Fibroblast of the aortic adventitia (primary cell): ENCODE results near the gene GALNS. TPM values are rescaled to one million over a fixed set of nuclear protein-coding genes. Genes with fewer than 3 reads are reported as not detected.

ENCODE experiments used
- DNase-seq: peaks from one replicate; pipeline ENCODE4 v3.0.0-alpha.2; 2010; ENCODE audit warnings: low read depth
- H3K4me3 ChIP-seq: 2 replicates; pipeline ENCODE4 v1.5.1; 2011; ENCODE audit warnings: low read depth, mild to moderate bottlenecking, control low read depth, low read length, moderate library complexity
- CTCF ChIP-seq: IDR thresholded peaks from 2 replicates; pipeline ENCODE4 v1.5.1; 2011; ENCODE audit warnings: mild to moderate bottlenecking, low read length, control low read depth, inconsistent platforms; ENCODE audit not compliant: insufficient read depth
- total RNA-seq: library from RNA; depleted of rRNA; stranded (reverse); fragments of >200 nt; gene quantifications from 2 replicates; pipeline ENCODE4 v1.2.3, GENCODE V29; 2012; ENCODE audit warnings: low replicate concordance

GALNS gene
- total RNA-seq, 1 donor = 22.5 TPM

DNA sequence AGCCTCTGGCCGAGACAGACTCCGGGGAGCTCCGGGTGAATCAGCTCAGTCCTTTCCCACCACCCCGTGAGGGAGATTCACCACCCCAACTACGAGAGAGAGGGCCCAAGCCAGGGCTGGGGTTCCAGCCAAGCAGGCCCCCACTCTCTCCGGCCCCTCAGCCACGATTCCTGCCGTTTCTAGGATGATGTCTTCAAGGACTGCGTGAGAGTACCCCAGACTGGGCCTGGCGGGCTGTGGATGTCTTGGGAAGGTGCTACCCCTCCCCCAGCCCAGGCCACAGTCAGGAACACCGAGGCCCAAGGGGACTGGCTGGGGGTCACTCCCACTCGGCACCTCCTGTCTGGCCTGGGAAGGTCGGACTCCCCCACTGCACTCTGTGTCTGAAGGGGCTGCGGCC, 31.3 kb upstream of the GALNS start:
- TF ChIP-seq CTCF = no peak
- H3K4me3 ChIP-seq = no peak overlapping the region
- DNase-seq = no peak

GRCh38 chr16:88886845-88887521, 30.2 kb upstream of the GALNS start:
- no peak for TF ChIP-seq CTCF
- peak; percentile 58 for DNase-seq
- no peak overlapping the region for H3K4me3 ChIP-seq

DNA sequence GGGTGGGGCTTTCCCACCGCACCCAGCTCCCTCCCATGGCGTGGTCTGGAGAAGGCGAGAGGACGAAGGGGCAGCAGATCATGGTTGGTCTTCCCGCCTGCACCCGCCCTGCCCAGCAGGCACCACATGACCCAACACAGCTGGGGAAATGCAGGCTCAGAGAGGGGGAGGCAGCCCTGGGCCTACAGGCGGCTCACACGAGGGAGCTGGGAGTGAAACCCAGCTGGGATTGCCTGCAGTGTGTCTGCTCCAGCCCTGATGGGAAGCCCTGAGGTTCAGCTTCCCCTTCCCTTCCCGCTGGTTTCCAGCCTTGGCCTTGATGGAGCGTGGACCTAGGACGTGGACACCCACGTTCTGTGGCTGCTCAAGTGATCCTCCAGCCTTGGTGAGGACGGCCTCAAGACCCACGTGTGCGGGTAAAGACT, 29.7 kb upstream of the GALNS start:
- no peak for DNase-seq
- no peak overlapping the region for H3K4me3 ChIP-seq
- TF ChIP-seq CTCF = no peak

DNA sequence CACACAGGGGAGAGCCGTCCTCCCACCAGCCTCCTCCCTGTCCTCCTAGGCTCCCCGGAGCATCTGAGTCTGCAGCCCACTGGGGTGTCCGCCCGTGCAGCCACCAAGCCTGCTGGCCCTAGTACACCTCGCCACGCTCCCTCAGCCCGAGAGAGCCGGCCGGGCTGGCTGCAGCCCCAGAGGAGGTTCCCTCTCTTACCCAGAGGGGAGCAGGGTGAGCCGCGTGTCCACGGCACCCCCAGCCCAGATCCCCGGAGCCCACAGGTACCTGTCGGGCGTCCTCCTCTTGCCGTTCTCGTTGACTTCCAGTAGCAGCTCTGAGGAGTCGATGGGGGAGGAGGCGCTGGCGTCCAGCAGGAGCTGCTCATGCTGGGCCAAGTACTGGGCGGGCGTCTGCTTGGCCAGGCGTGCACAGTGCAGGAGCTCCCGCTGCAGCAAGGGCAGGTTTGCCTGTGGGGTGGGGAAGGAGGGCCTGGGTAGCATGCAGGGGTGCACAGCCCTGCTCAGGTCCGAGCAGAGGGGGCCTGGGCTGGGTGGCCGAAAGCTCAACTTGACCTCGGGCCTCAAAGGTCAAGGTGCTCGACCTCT, 29.0 kb upstream of the GALNS start:
- no peak for TF ChIP-seq CTCF
- DNase-seq = no peak
- no peak overlapping the region for H3K4me3 ChIP-seq

DNA sequence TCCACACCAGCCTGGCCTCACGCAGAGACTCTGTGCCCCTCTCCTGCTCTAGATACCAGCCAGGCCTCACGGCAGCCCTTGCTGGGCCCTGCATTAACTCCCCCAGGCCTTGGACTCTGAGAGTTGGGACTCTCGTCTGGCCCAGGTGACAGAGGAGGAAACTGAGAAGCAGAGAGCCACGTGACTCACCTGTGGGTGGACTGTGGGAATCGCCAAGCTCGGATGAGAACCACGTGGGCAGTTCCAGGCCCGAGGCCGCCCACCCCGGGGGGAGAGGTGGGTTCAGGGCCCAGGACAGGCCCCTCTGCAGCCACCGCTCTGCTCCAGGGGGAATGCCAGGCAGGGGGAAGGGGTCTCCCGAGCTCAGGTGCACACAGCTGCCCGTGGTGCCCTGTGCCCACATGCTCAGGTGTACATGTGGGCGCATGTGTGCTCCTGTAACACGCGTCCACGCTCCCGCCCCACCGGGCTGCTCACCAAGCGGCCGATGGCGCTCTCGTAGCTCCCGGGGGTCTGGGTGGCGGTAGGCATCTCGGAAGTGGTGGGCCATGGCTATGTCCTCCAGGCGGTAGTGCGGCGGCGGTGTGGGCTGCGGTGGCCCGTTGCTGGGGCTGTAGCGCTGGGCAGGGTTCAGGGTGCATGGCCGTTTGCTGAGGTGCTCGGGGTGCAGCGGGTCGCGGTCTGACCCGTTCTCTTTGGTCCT, 28.0 kb upstream of the GALNS start:
- TF ChIP-seq CTCF = no peak
- DNase-seq = no peak

DNA sequence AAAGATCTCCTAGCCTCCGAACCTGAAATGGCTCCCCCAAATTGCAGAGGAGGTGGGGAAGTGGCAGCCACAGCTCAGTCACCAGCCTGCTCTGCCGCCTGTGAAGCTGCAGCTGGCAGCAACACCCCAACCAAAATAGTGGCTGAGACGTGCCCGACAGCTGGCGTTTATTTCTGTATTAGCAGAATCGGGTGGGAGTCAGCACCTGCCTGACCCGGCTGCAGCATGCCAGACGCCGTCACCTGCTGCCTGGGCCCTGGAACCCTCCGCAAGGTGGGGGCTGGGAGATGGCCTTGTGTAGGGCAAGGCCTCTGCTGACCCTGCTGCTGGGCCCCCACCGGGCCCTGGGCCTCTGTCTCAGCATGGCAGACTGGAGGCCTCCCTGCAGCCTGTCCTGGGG, 27.2 kb upstream of the GALNS start:
- no peak for TF ChIP-seq CTCF
- DNase-seq = no peak
- no peak overlapping the region for H3K4me3 ChIP-seq

More for the DNA sequence above, 28.0 kb upstream of the GALNS start:
- H3K4me3 ChIP-seq = no peak overlapping the region
